NCI-H1930 (cell line): Measurements from ENCODE around the gene TKFC.

Experiments used
- DNase-seq, 2 experiments: peaks; one replicate each; lab custom pipeline; 2025; lab: John Stamatoyannopoulos, UW

TKFC gene, protein sequence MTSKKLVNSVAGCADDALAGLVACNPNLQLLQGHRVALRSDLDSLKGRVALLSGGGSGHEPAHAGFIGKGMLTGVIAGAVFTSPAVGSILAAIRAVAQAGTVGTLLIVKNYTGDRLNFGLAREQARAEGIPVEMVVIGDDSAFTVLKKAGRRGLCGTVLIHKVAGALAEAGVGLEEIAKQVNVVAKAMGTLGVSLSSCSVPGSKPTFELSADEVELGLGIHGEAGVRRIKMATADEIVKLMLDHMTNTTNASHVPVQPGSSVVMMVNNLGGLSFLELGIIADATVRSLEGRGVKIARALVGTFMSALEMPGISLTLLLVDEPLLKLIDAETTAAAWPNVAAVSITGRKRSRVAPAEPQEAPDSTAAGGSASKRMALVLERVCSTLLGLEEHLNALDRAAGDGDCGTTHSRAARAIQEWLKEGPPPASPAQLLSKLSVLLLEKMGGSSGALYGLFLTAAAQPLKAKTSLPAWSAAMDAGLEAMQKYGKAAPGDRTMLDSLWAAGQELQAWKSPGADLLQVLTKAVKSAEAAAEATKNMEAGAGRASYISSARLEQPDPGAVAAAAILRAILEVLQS

DNA sequence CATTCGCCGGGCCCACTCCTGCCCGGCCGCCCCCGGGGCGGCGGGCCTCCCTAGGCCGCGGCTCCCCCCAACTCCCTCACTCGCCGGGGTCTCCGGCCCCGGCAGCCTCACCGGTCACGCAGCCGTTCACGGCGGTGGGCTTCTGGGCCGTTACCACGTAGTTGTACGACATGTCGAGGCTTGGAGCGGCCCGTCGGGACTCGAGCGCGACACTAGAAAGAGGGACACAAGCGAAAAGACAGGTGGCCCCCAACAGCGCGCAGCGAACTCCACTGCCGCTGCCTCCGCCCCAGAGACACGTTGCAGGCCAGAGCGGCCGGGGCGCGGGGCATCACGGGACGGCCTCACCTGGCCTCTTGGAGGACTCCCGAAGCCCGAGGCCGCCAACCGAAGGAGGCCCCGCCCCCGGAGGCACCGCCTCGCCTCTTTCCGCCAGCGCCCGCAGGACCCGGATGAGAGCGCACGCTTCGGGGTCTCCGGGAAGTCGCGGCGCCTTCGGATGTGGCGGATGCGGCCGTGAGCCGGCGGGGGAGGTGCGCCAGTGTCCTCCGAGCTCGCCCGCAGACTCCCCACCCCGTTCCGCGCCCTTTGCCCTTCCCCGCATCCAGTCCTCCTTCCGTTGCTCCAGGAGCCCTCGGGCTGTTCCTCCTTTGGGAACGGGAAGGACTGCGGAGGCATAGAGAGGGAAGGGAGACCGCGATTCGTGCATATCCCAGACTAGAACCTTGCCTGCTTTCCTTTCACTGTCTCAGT is at the start of gene TKFC, which contains the start of gene DDB1:
Gene TKFC, plus strand, starts transcription at position 432 of the 753 bp plus-strand sequence. CDS start 1,501 bp downstream, outside the sequence.
Gene DDB1, minus strand, starts transcription at position 309 of the 753 bp plus-strand sequence. Its CDS starts 137 bp downstream, at position 172.
- DNase-seq, result peak; percentile 93

DNA sequence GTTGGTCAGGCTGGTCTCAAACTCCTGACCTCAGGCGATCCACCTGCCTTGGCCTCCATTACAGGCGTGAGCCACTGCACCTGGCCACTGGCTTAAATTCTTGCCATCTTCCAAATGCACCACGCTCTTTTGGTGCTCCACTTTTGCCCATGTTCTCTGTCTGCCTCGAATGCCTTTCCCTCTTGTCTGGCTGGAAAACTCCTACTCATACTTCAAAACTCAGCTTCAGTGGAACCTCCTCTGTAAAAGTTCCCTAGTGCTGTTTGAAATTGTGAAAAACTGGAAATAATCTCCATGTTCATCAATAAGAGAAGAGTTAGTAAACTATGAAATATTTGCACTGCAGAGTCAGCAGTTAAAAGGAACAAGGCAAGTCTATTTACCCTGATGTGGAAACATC is 49.4 kb upstream of the TKFC start:
- DNase-seq, result no peak

DNA sequence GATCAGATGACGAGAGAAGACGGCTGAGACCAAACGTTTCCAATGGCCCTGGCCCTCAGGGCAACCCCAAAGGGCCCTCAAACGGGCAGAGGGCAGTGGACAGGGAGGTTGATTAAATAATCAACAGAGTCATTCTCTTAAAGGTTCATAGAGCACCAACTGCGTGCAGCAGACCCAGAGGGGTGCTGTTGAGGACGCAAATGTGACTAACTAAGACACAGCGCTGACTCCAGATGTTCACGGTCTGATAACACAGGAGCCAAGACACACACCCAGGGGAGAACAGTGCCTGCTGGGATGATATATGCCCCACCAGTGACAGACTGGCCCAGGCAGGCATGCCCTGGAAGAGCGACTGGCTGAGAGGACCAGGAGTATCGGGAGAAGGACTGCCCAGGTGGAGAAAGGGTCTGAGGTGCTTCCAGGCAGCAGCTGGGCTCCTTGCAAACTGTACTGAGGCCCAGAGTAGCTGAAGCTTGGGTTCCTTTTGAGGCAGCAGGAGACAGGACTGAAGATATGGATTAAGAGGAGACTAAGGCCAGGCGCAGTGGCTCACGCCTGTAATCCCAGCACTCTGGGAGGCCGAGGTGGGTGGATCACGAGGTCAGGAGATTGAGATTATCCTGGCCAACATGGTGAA is 45.6 kb upstream of the TKFC start:
- no peak for DNase-seq

DNA sequence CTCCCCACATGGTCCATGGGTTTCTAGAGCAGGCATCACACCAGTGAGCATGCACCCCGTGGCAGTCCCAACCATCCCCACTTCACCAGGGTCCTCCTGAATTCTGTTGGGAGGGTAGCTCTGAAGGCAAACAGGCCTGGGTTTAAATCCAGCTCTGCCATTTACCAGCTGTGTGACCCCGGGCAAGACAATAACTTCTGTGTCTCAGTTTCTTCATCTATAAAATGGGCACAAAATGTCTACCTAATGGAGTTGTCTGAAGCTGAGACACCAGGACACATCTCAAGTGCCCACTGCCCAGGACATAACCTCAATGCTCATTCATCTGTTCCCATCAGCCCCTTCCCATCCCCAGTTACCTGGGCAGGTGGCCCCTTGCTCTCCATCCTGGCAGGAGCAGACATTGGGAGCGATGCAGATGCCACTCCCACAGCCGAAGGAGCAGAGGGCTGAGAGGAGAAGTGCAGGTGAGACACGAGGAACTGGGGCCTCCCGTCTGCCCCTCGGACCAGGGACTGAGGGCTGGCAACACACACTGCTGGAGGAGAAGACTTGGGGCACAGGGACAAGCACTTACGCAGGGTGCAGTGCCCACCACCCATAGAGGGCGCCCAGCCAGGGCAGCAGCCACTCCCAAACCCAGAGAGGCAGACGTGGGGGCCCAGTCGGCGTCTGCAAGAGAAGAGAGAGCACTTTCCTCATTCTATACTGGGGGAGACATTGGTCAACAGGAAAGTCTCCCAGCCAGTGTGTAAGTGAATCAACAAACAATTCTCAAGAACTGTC is 41.9 kb upstream of the TKFC start:
- DNase-seq, result no peak

DNA sequence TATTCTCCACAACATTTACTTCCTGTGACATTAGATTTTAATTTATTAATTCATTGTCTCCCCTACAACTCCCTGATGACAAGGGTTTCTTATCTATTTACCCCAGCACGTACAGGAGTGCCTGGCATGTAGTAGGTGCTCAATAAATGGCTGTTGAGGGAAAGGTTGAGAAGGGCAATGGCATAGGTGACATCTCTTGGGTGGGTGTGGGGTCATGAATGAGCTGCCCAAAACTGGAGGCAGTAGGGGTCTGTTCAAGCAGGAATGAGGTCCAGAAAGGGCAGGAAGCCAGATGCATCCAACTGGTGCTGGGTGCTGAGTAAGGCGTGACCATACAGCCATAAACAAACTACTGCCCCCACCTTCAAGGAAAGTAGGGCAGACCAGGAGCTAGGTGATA is 40.7 kb upstream of the TKFC start:
- no peak for DNase-seq

DNA sequence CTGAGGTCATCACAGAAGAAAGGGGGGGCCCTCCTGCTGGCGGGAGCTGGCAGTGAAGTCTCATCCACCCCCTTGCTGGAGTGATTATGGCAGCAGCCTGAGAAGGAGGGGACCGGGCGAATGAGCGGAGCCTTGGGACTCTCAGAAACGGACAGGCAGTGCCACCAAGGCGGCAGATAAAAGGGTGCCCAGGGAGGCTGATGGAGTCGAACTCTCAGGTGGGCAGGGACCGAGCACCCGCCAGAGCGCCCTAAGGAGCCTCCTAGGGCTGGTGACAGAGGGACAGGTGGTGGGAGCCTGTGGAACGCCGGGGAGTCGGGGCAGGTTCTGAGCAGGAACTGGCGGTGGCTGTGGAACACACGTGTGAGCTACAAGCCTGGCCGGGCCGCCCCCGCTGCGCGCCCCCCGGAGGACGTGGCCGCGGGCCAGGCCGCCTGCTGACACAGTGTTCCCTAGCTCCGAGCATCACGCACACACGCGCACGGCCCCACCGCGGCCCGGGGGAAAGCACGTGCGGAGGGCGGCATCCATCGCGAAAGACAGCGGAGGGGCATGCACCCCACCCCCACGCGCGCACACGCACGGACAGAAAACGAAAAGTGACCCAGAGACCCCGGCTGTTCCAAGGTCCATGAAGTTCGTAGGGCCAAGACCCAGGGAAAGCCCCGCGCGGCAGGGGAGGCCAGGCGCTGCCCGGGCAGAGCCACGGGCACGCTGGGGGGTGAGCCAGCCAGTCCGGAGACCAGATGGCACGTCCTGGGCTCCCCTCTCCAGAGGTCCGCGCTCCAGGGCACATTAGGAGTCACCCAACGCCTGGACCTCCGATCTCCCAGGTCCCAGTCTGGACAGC is 38.9 kb upstream of the TKFC start:
- peak in 1 of 2 experiments; percentile 29 for DNase-seq

DNA sequence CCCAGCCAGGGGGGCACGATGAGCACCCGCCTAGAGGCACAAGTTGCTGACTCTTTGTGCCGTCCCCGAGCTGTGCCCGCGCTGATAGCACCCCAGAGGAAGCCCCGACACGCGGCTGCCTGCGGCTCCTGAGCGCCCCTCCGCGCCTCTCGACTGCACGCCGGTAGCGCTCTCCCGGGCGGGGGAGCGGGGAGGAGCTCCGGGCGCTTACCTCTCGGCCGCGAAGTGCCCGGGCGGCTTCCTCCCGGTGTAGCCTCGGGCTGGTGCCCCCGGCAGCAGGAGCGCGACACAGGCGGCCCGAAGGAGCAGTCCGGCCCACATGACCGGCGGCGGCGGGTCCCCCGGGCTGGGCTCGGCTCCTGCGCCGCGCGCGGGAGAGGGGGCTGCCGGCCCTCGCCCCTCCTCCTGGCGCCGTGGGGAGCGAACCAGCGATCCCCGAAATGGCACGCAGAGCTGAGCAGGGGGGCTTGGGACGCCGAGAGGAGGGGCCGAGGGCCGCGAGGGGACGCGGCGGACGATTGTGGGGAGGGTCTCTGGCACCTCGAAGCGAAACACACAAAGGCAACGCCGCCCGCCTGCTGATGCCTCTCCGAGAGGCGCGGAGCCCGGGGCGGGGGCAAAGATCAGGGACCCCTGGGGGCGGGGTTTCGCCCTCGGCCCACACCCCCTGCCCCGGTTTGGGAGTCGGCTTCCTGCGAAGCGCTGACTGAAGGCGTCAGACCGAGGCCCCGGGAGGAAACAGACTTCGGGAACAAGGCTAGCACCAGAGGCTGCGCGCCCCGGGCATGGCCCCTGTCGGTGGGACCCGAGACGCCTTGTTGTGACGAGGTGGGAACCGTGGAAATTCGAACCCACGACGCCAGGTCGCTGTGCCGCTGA is 38.1 kb upstream of the TKFC start, which contains the start of gene VWCE:
Gene VWCE, minus strand, starts transcription at position 600 of the 879 bp plus-strand sequence. Its CDS starts 279 bp downstream, at position 321.
- peak; percentile 38 to 54 for DNase-seq

DNA sequence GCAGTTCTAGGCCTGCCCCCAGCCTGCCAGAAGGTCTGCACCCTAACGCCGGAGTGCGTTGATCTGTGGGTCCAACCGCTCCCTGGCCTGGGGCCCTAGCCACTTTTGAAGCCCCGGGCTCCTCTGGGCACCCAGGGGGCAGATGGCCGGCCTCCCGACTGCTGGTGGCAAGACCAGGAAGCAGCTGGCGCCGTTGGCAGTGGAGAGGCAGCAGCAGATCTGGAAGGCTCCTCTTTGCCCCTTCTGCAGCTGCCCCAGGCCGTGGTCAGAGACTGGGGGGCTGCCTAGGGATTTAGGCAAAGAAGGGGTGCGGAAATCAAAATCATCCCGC is 37.5 kb upstream of the TKFC start:
- no peak for DNase-seq

DNA sequence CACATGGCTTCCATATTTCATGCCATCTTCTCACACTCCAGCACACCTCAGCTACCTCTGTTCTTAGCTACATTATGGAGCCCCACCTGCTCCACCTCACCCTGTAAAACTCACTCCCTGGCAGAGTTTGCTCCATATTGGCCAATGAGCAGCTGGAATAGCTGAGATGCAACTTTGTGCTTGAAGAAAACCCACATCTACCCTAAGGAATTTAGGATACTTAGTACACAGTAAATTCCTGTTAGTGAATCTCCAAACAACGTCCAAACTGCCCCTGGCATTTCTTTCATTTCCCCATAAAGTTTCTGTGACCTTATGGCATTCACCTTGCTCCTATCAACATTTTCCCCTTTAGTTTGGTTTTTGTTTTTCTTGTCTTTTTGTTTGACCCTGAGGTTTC is 35.7 kb upstream of the TKFC start:
- no peak for DNase-seq

DNA sequence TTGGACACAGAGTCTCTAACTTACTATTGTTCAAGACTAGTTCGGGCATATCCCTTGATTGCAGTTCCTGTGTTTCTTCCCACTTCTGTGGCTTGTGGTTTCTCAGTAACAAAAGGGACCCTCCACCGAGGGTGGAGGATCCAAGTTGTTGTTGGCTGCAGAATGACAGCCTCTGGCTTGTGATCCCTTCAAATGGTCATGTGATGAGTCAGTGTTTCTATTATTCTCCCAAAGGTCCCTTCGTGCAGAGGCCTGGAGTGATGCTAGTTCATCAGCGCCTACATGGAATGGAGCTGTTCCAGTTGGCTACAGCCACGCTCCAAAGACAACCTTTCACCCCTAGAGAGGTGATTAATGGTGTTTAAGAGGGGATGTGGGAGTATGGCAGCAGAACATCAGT is 35.3 kb upstream of the TKFC start:
- no peak for DNase-seq

DNA sequence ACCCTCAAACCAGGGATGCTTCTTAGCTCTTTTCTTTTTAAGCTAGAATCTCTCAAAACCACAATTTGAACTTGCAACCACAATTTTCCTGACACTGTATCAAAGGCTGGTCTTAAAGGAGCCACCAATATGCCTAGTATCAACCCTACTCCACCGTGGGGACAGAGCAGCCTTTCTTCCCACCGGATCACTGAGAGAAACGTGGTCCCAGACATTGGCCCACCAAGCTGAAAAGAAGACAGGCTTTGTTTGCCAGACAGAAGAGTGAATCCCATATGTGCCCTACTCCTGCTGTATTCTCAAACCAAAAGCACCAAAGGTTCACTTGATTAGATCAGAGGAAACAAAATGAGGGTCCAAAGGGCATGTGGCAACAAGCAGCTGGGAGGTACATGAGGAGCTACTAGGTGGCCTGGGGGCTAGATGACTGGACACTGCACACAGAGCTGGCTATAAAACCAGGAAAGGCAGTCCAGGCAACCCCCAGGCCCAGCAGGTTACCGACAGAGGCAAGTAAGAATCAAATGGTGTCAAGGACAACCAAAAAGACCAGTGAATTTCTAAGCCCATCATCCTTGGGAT is 34.3 kb upstream of the TKFC start:
- no peak for DNase-seq

DNA sequence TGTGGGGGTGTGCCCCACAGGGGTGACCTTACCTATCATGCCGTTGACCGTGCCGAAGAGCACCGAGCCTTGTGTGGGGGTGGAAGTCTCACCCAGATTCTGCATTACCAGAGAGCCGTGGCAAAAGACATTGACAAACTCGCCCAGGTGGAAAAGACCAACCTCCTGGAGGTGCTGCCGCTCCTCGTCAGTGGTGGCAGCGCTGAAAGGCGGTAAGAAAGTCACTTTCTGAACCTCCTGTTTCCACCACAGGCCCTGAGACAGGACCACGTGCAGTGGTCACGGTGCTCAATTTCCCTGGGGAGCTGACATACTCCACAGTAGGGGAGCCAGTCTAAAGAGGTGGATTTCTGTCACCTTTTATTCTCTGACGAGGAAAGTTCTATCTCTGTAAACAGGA is 30.5 kb upstream of the TKFC start:
- no peak for DNase-seq

DNA sequence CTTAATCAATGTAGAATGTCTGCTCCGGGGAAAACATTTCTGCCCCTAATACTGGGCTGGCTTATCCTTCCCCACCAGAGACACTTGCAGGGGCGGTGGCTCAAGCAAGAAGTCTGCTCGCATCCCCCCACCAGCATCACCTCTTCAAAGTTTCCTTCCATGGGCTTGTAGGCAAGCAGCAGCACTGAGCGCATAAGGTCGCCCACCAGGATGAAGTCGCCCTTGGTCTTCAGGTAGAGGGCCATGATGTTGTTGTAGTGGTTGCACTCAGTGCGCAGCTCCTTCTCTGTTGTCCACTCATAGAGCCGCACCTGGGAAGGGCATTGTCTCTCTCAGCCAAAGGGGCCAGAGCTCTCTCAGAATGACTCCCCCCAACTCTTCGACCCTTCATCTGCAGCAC is 29.3 kb upstream of the TKFC start:
- DNase-seq, result no peak

DNA sequence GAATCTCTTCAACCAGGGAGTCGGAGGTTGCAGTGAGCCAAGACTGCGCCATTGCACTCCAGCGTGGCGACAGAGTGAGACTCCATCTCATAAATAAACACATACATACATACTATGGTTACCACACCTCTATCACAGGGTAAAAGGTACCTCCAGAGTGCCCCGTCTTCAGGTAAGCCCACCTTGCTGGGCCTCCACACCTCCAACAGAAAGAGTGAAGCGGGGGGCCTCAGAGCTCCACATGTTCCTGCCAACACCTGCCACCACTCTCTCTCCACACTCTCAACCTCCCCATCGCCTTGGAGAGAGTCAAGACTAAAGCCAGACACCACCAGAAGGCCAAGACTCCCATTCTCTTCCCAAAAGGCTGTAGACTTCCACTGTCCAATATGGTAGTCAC is 27.6 kb upstream of the TKFC start:
- DNase-seq, result no peak

DNA sequence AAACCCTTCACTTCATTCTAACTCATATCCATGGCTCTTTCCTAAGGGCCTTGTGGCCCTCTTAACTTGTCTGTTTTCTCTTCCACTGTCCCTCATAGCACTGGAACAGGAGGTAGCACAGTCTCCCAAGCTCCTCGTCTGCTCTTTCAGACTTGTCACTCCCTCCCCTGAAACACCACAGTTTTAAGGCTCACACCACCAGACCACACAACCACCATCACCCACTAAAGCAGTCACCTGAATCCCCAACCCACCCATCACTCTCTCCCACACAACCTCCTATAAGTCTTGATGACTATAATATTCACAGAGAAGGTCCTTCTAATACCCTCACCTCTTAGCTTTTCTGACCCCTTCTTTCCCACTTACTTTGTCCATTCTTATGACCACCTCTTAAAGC is 26.8 kb upstream of the TKFC start:
- DNase-seq, result no peak

DNA sequence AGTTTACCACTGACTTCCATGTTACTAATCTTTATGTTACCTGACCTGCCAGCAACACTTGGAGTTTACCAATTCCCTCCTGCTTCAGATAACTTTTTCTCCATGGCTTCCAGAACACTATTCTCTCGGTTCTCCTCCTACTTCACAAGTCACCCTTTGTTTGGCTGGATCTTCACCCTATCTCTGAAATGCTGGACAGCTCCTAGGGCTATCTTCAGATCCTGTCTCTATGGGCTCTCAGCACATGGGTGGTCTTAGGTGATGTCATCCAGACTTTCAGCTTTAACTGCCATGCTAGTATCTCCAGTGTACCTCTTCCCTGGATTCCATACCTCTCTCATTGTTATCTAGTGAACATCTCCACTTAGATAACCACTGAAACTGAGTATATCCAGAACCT is 25.7 kb upstream of the TKFC start:
- DNase-seq, result no peak

DNA sequence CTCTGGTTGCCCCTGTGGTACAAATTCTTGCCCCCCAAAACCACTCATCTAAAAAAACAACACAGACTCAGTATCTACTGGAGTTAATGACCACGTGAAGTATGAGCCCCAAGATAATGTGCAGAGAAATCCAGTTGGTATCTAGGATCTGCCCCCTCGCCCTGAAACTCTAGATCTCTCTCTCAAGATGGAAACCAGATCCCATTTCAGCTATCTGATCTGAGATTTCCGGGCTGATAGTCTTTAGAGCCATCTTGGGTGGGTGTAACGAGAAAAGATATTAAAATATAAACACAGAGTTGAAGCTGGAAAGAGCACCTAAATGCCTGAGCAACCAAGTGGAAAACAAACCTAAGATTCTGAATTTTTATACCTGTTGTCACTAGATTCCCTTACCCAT is 23.9 kb upstream of the TKFC start:
- DNase-seq, result no peak

DNA sequence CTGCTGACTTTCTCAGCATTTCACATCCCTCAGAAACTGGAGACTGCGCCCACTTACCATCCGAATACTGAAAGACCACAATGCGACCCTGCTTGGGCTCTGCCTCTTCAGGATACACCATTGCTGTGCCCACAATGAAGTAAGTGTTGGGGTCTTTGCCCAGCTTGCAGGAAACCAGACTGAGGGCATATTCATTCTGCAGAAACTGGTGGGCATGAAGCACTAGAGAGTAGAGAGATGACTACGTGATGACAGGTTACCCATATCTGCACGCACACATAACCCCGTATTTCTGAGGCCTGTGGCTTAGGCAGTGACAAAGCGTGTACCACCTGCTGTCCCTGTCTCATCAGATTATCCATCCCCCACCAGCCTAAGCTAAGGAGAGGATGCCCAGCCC is 23.3 kb upstream of the TKFC start:
- DNase-seq, result no peak

DNA sequence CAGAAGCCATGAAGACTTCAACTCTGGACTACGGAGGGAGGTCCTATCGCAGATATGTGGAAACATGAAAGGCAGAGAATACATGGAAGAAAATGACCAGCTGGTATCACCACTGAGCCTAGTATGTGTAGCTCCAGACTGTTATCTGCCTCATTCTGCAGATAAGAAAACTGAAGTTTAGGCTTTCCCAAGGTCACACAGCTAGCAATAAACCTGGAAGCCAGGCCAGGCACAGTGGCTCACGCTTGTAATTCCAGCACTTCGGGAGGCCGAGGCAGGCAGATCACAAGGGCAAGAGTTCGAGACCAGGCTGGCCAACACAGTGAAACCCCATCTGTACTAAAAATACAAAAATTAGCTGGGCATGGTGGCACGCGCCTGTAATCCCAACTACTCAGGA is 22.3 kb upstream of the TKFC start:
- DNase-seq, result no peak
